OCI-LY3 (cell line): Measurements from ENCODE around the gene POLR2A.

Experiments
- H2AFZ ChIP-seq: fragments of 200-600, 300-600 bp; shearing (Covaris generic); 2 replicates; pipeline ENCODE4 v1.6.0; 2014; ENCODE audit warnings: antibody characterized with exemption, low read depth, low read length
- H3K27ac ChIP-seq: fragments of 200-600, 300-600 bp; sonication (generic); 2 replicates; pipeline ENCODE4 v1.5.1; 2014; ENCODE audit warnings: mild to moderate bottlenecking, low read length, moderate library complexity, mixed read lengths
- H3K27me3 ChIP-seq: fragments of 200-600, 300-600 bp; sonication (generic); 2 replicates; pipeline ENCODE4 v1.6.1; 2014; ENCODE audit warnings: low read depth, low read length, mixed read lengths
- H3K36me3 ChIP-seq: fragments of 200-600, 300-600 bp; sonication (generic); replicated peaks from 2 replicates; pipeline ENCODE3; 2014; ENCODE audit warnings: low read depth, low read length, mixed read lengths
- H3K4me1 ChIP-seq: fragments of 300-600, 200-600 bp; sonication (generic); 2 replicates; pipeline ENCODE4 v1.6.1; 2014; ENCODE audit warnings: low read length, mixed read lengths
- H3K4me2 ChIP-seq: fragments of 200-600, 300-600 bp; sonication (generic); 2 replicates; pipeline ENCODE4 v1.6.1; 2014; ENCODE audit warnings: low read length, mixed read lengths
- H3K4me3 ChIP-seq: fragments of 300-600, 200-600 bp; sonication (generic); 2 replicates; pipeline ENCODE4 v1.5.1; 2014; ENCODE audit warnings: antibody characterized with exemption, mild to moderate bottlenecking, low read length, moderate library complexity
- H3K79me2 ChIP-seq: fragments of 300-600, 200-600 bp; shearing (Covaris generic); 2 replicates; pipeline ENCODE4 v1.6.1; 2014; ENCODE audit warnings: mild to moderate bottlenecking, low read length, mixed read lengths
- H3K9ac ChIP-seq: fragments of 300-600, 200-600 bp; shearing (Covaris generic); 2 replicates; pipeline ENCODE4 v1.6.0; 2014; ENCODE audit warnings: mild to moderate bottlenecking, low read length, moderate library complexity
- H3K9me3 ChIP-seq: fragments of 200-600, 300-600 bp; shearing (Covaris generic); 2 replicates; pipeline ENCODE4 v1.6.1; 2014; ENCODE audit warnings: low read length, mixed read lengths; ENCODE audit not compliant: insufficient read depth
- H4K20me1 ChIP-seq: fragments of 200-600, 300-600 bp; sonication (generic); 2 replicates; pipeline ENCODE4 v1.6.1; 2016; ENCODE audit warnings: low read length, mixed read lengths; ENCODE audit not compliant: insufficient read depth
- EZH2phosphoT487 ChIP-seq: fragments of 200-600 bp; shearing (Covaris generic); IDR thresholded peaks from 2 replicates; pipeline ENCODE4 v1.6.1; 2018; ENCODE audit warnings: antibody characterized with exemption, mixed run types, low read depth
- TF ChIP-seq, protein P1 (sequence below): fragments of 200-600, 300-600 bp; sonication (generic); IDR thresholded peaks from 2 replicates; pipeline ENCODE4 v1.5.1; 2014; ENCODE audit warnings: antibody characterized with exemption, low read length, low read depth

The POLR2A gene

DNA sequence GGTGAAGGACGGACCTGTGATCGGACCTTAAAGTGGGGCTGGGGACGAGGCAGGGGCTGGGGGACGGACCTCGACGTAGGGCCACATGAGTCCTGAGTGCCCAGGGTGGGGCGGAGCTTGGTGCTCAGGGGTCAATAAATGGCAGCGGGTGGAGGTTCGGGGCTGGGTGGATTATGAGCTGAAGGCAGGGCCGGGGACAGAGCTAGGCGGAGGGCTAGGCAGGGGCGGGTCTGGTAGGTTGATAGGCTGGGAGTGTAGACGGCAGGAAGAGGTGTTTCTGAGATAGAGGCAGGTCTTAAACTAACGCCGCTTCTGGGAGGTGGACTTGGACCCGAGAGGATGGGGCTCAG, 38.6 kb upstream of the POLR2A start:
- no peak overlapping the region for H3K27ac ChIP-seq
- no peaks in the 10 kb centered on the region for H3K36me3 ChIP-seq
- no peaks in the 10 kb centered on the region for H3K79me2 ChIP-seq
- no peak overlapping the region for H3K4me3 ChIP-seq
- H3K4me2 ChIP-seq, result no peak overlapping the region
- H3K9me3 ChIP-seq, result no peaks in the 10 kb centered on the region
- no peaks in the 10 kb centered on the region for H3K27me3 ChIP-seq
- H3K9ac ChIP-seq, result no peak overlapping the region
- peaks cover 2% of the 10 kb centered on the region; the same call in 1 of the 2 replicates for H3K4me1 ChIP-seq
- no peak for TF ChIP-seq EZH2phosphoT487
- TF ChIP-seq, protein P1, sequence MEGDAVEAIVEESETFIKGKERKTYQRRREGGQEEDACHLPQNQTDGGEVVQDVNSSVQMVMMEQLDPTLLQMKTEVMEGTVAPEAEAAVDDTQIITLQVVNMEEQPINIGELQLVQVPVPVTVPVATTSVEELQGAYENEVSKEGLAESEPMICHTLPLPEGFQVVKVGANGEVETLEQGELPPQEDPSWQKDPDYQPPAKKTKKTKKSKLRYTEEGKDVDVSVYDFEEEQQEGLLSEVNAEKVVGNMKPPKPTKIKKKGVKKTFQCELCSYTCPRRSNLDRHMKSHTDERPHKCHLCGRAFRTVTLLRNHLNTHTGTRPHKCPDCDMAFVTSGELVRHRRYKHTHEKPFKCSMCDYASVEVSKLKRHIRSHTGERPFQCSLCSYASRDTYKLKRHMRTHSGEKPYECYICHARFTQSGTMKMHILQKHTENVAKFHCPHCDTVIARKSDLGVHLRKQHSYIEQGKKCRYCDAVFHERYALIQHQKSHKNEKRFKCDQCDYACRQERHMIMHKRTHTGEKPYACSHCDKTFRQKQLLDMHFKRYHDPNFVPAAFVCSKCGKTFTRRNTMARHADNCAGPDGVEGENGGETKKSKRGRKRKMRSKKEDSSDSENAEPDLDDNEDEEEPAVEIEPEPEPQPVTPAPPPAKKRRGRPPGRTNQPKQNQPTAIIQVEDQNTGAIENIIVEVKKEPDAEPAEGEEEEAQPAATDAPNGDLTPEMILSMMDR, result no peak
- H4K20me1 ChIP-seq, result no peaks in the 10 kb centered on the region
- H2AFZ ChIP-seq, result no peak overlapping the region

DNA sequence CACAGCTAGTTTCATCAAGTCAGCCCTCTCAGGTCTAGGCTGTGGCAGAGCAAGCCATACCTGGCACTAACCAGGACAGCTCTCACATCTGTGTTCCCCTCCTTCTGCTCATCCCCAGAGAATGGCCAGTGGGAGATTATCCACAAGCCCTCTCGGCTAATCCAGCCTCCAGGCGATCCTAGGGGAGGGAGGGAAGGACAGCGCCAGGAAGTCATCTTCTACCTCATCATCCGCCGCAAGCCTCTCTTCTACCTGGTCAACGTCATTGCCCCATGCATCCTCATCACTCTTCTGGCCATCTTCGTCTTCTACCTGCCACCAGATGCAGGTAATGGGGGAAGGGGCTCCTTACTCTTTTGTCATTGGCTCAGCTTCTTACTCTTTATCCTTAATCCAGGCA, 35.7 kb upstream of the POLR2A start:
- TF ChIP-seq, protein P1, result no peak
- TF ChIP-seq EZH2phosphoT487, result no peak
- Histone ChIP-seq H3K4me2 (no peak overlapping the region), H3K9me3 (no peaks in the 10 kb centered on the region), H3K36me3 (no peaks in the 10 kb centered on the region), H4K20me1 (no peaks in the 10 kb centered on the region), H2AFZ (no peak overlapping the region), H3K79me2 (no peaks in the 10 kb centered on the region), H3K27me3 (no peaks in the 10 kb centered on the region), H3K4me3 (no peak overlapping the region), H3K27ac (no peak overlapping the region), H3K4me1 (no peaks in the 10 kb centered on the region), H3K9ac (no peak overlapping the region)

DNA sequence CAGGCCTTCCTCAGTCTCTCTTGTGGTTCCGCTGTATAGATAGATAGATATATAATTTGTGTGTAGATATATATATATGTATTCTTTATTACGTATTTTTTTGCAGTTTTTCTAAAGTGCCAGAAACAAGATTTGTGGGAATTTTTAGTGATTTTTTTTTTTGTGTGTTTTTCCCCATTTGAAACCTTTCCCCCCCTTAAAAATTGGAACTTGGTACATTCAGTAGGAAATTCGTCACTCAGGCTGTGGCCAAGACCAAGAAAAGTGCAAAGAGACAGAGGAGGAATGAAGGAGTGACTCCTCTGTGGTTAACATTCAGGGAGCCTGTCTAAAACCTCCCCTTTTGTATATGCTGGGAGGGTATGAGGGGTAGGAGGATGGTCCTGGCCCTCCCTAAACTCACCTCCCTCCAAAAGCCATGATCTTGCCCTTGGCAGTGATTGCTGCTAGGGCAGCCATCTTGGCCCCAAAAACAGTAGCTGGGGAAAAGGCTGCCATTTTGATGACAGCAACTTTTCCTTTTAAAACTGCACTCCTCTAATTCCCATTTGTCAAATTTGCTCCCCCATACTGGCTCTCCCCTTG, 24.1 kb upstream of the POLR2A start:
- no peaks in the 10 kb centered on the region for H3K9me3 ChIP-seq
- H4K20me1 ChIP-seq, result no peaks in the 10 kb centered on the region
- H3K79me2 ChIP-seq, result no peaks in the 10 kb centered on the region
- no peak overlapping the region for H3K27ac ChIP-seq
- H3K4me3 ChIP-seq, result no peak overlapping the region
- no peak overlapping the region for H2AFZ ChIP-seq
- no peak for TF ChIP-seq EZH2phosphoT487
- TF ChIP-seq, protein P1, result no peak
- H3K27me3 ChIP-seq, result no peaks in the 10 kb centered on the region
- H3K4me1 ChIP-seq, result peaks cover 4% of the 10 kb centered on the region; the same call in 1 of the 2 replicates
- H3K9ac ChIP-seq, result no peak overlapping the region
- no peak overlapping the region for H3K4me2 ChIP-seq
- no peaks in the 10 kb centered on the region for H3K36me3 ChIP-seq

DNA sequence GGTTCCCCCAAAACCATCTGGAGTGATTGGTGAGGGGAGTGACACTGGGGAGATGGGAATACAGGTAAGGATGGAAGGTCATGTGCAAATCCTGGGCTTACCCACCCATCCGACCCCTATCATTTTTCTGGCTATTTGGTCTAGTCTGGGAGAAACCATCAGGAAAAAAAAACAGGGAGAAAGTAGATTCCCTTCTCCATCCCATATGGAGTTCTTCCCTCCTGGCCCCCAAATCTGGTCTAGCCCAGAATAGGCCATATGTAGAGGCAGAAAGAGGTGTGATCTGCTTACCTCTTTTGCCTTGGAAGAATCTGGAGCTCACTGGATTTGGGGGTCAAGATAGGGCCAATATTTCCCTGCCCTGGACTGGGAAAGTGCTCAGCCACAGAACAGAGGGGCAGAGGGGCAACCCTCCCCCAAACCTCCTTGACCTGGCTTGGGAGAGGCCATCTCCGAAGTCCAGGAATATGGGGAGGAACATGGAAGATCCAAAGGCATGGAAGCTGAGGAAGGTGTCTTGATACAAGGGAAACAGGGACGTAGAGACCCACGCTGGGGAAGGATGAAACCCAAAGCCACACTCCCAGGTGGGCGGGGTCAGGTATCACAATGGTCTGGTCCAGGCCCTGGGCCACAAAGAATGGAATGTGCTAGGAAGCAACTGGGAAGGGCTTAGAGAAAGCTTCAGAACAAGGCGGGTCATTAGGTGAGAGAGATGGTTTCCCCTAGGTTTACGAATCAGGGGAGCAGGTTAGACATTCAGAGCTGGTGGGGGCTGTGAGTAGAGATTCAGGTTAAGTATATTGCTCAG, 23.1 kb upstream of the POLR2A start:
- H3K36me3 ChIP-seq, result no peaks in the 10 kb centered on the region

More for the DNA sequence above, 23.1 kb upstream of the POLR2A start:
- Histone ChIP-seq H3K27me3 (no peaks in the 10 kb centered on the region), H3K27ac (no peak overlapping the region), H3K9me3 (no peaks in the 10 kb centered on the region), H4K20me1 (no peaks in the 10 kb centered on the region), H3K79me2 (no peaks in the 10 kb centered on the region), H2AFZ (no peak overlapping the region), H3K9ac (no peak overlapping the region), H3K4me3 (no peak overlapping the region), H3K4me1 (peaks cover 4% of the 10 kb centered on the region; the same call in 1 of the 2 replicates), H3K4me2 (no peak overlapping the region)
- no peak for TF ChIP-seq EZH2phosphoT487
- TF ChIP-seq, protein P1, result no peak
